ENCODE data around the gene DUOX1. TPM values are rescaled to one million over a fixed set of nuclear protein-coding genes. Genes with fewer than 3 reads are reported as not detected.

Gene DUOX1
- polyA plus RNA-seq, 1 donor (not counting 4 experiments of a cell fraction or from before 2014, with no cell fraction given), result 16.3 TPM

DNA sequence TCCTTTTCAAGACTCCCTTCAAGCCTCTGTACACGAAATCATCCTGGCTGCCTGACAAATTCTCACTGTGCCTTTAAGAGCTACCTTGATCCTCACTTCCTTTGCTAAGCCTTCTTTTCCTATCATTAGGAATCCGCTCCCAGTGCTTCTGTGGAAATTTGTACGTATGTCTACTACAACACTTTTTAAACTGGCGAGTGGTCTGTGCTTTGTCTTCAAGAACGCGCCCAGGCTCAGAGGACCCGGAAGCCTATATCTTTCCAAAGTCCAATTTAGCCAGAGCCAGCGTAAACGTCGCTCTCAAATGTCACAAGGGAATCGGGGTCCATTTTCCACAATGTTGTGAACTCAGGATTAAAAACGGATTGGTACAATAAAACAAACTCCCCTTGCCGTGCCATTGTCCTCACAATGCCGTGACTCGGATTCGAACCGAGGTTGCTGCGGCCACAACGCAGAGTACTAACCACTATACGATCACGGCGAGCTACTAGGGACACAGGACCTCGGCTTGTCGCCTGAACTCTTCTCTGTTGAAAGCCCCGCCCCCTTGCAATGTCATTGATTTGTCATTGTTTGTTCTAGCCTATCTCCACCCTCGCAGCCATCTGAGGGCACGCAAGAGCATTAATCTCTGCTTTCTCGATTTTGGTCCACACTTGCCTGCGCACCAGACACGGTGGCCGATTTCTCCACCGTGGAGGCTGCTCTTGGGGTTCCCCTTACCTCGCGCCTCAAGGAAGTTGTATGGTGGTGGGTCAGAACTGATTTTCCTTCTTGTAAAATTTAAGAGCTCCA, 70.4 kb downstream of the DUOX1 start:
- Histone ChIP-seq H2AFZ (ENCODE audit: control insufficient read depth, low read length) (peak overlapping the region; percentile 98), H3K9me3 (ENCODE audit: control insufficient read depth, low read depth, low read length) (no peaks in the 10 kb centered on the region), H3K4me1 (ENCODE audit: control insufficient read depth, extremely low read depth, insufficient read depth, low read length) (peaks cover 8% of the 10 kb centered on the region), H3K27me3 (ENCODE audit: control insufficient read depth, extremely low read depth, insufficient read depth, low read length) (no peaks in the 10 kb centered on the region), H3K4me3 (ENCODE audit: control insufficient read depth in 2 of 3, extremely low read depth in 1 of 3, insufficient read depth in 2 of 3, low read depth in 1 of 3, low read length in 3 of 3) (peak overlapping the region; percentile 69 to 90 (median 89)), H4K20me1 (ENCODE audit: control insufficient read depth, extremely low read depth, insufficient read depth, low read length) (no peaks in the 10 kb centered on the region), H3K4me2 (ENCODE audit: control insufficient read depth, extremely low read depth, insufficient read depth, low read depth, low read length) (peak overlapping the region; percentile 98), H3K9me1 (ENCODE audit: control insufficient read depth, extremely low read depth, insufficient read depth, low read length) (no peaks in the 10 kb centered on the region), H3K27ac (ENCODE audit: control insufficient read depth, insufficient read depth, low read length) (peak overlapping the region; percentile 87), H3K79me2 (ENCODE audit: control insufficient read depth, insufficient read depth, low read length) (no peaks in the 10 kb centered on the region), H3K9ac (ENCODE audit: control insufficient read depth, extremely low read depth, insufficient read depth, low read length) (peak overlapping the region; percentile 86), H3K36me3 (ENCODE audit: control insufficient read depth in 2 of 2, extremely low read depth in 1 of 2, insufficient read depth in 2 of 2, low read length in 2 of 2) (no peaks in the 10 kb centered on the region)
- TF ChIP-seq, protein P1, sequence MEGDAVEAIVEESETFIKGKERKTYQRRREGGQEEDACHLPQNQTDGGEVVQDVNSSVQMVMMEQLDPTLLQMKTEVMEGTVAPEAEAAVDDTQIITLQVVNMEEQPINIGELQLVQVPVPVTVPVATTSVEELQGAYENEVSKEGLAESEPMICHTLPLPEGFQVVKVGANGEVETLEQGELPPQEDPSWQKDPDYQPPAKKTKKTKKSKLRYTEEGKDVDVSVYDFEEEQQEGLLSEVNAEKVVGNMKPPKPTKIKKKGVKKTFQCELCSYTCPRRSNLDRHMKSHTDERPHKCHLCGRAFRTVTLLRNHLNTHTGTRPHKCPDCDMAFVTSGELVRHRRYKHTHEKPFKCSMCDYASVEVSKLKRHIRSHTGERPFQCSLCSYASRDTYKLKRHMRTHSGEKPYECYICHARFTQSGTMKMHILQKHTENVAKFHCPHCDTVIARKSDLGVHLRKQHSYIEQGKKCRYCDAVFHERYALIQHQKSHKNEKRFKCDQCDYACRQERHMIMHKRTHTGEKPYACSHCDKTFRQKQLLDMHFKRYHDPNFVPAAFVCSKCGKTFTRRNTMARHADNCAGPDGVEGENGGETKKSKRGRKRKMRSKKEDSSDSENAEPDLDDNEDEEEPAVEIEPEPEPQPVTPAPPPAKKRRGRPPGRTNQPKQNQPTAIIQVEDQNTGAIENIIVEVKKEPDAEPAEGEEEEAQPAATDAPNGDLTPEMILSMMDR (optimal IDR thresholded peaks at IDR 0.05 in 1 of 3, IDR thresholded peaks at IDR 0.05 in 1 of 3, conservative IDR thresholded peaks at IDR 0.05 in 1 of 3; ENCODE audit: extremely low read depth in 1 of 3, insufficient read depth in 2 of 3, low read length in 3 of 3), result no peak
- TF ChIP-seq EZH2 (IDR thresholded peaks at IDR 0.05; ENCODE audit: low read length), result no peak
- dilution Hi-C loops (cut with MboI; ENCODE audit: extremely low pct_ligation_motif_present, low sequenced_read_pairs), result loop anchor here (25.0 kb wide), 2 partner anchors 112 to 187 kb away; partner anchors contain the start of gene GATM
- FAIRE-seq, result no peak
- peak; percentile 93 for DNase-seq (ENCODE audit: low read depth, low spot score)

DNA sequence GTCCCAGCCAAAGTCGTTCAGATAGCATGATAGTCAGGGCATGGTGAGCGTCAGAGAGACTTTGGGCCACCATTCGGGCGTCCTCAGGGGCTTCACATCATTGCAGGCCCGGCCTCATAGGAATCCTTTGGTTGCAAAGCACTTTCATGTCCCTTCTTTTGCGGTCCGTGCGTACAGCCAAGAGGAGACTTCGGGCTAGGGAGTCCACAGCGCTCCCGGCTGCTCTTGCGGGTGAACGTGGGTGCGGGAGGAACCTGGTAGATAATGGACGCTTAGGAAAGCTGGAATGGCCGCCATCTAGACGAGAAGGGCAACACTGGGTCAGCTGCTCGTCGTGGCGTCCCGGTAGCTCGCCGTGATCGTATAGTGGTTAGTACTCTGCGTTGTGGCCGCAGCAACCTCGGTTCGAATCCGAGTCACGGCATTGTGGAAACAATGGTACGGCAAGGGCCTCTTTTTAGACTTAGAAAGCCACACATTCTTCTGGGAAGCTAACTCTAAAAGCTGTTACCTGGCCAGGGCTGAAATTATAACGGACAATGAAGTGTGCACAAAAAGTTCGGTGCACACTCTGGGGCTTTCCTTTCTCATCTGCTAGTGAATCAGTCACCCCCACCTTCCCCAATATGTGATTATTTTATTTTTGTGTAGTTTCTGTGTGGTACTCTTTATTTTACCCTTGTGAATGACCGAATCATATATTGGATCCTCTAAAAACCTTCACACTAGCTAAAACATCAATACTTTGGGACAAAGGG, 71.2 kb downstream of the DUOX1 start:
- H4K20me1 ChIP-seq (ENCODE audit: control insufficient read depth, extremely low read depth, insufficient read depth, low read length), result no peaks in the 10 kb centered on the region
- dilution Hi-C loops (cut with MboI; ENCODE audit: extremely low pct_ligation_motif_present, low sequenced_read_pairs), result loop anchor here (25.0 kb wide), 2 partner anchors 111 to 186 kb away; partner anchors contain the start of gene GATM
- TF ChIP-seq, protein P1 (optimal IDR thresholded peaks at IDR 0.05 in 1 of 3, IDR thresholded peaks at IDR 0.05 in 1 of 3, conservative IDR thresholded peaks at IDR 0.05 in 1 of 3; ENCODE audit: extremely low read depth in 1 of 3, insufficient read depth in 2 of 3, low read length in 3 of 3), result no peak
- no peak for TF ChIP-seq EZH2 (IDR thresholded peaks at IDR 0.05; ENCODE audit: low read length)
- no peaks in the 10 kb centered on the region for H3K9me1 ChIP-seq (ENCODE audit: control insufficient read depth, extremely low read depth, insufficient read depth, low read length)
- H3K79me2 ChIP-seq (ENCODE audit: control insufficient read depth, insufficient read depth, low read length), result no peaks in the 10 kb centered on the region
- no peak for FAIRE-seq
- H3K4me3 ChIP-seq (ENCODE audit: control insufficient read depth in 2 of 3, extremely low read depth in 1 of 3, insufficient read depth in 2 of 3, low read depth in 1 of 3, low read length in 3 of 3), result peak overlapping the region; percentile 69 to 90 (median 89)
- peak overlapping the region; percentile 86 for H3K9ac ChIP-seq (ENCODE audit: control insufficient read depth, extremely low read depth, insufficient read depth, low read length)
- H3K36me3 ChIP-seq (ENCODE audit: control insufficient read depth in 2 of 2, extremely low read depth in 1 of 2, insufficient read depth in 2 of 2, low read length in 2 of 2), result no peaks in the 10 kb centered on the region
- DNase-seq (ENCODE audit: low read depth, low spot score), result peak; percentile 81
- peak overlapping the region; percentile 98 for H2AFZ ChIP-seq (ENCODE audit: control insufficient read depth, low read length)
- H3K27me3 ChIP-seq (ENCODE audit: control insufficient read depth, extremely low read depth, insufficient read depth, low read length), result no peaks in the 10 kb centered on the region
- H3K4me2 ChIP-seq (ENCODE audit: control insufficient read depth, extremely low read depth, insufficient read depth, low read depth, low read length), result peak overlapping the region; percentile 98
- peaks cover 8% of the 10 kb centered on the region for H3K4me1 ChIP-seq (ENCODE audit: control insufficient read depth, extremely low read depth, insufficient read depth, low read length)
- no peaks in the 10 kb centered on the region for H3K9me3 ChIP-seq (ENCODE audit: control insufficient read depth, low read depth, low read length)
- peak overlapping the region; percentile 87 for H3K27ac ChIP-seq (ENCODE audit: control insufficient read depth, insufficient read depth, low read length)

All from keratinocyte (primary cell).